A549 (cell line): Measurements from ENCODE around the gene PSMD8. TPM values are rescaled to one million over a fixed set of nuclear protein-coding genes. Genes with fewer than 3 reads are reported as not detected.

ENCODE experiments used
- ATAC-seq, 2 experiments: fragments of 200-7000 bp in 1 of 2; fragments of >200 bp in 1 of 2; cut with Nextera tagmentation in 1 of 2; cut with Tn5 transposase in 1 of 2; 3 replicates each; pipeline versions ENCODE4 v1.8.0 to v1.9.1; 2018 to 2020; ENCODE audit warnings: mild to moderate bottlenecking in 1 of 2, moderate library complexity in 1 of 2
- CTCF ChIA-PET: fragments of 300-600 bp; sonication (Branson Sonifier 250); formaldehyde crosslinking; extraction: SDS; loops from one replicate; lab custom pipeline; 2021; ENCODE audit warnings: antibody characterized with exemption, inconsistent platforms; lab: Yijun Ruan, JAX
- POLR2A ChIA-PET: fragments of 350-600 bp; formaldehyde crosslinking; extraction: SDS; loops from one replicate; lab custom pipeline; 2021; ENCODE audit warnings: antibody characterized with exemption, inconsistent platforms; lab: Yijun Ruan, JAX
- DNase-seq, 2 experiments: peaks; one replicate each; pipeline versions ENCODE4 v3.0.0 to v3.0.0-alpha.2; 2011 to 2016; ENCODE audit warnings: low read depth in 1 of 2, low spot score in 1 of 2
- FAIRE-seq: peaks from 2 replicates; lab custom pipeline; 2011; peaks lifted over from hg19 to GRCh38; lab: Jason Lieb, UNC
- H3K27ac ChIP-seq, 2 experiments: fragments of >200 bp; sonication (Bioruptor Twin); formaldehyde crosslinking; 3 replicates each; pipeline ENCODE4 v1.5.1; 2016 to 2017
- H3K4me1 ChIP-seq: fragments of >200 bp; sonication (Bioruptor Twin); formaldehyde crosslinking; 3 replicates; pipeline ENCODE4 v1.6.1; 2016
- H3K4me2 ChIP-seq: fragments of >200 bp; sonication (Bioruptor Twin); formaldehyde crosslinking; 3 replicates; pipeline ENCODE4 v1.6.1; 2016
- H3K4me3 ChIP-seq: fragments of >200 bp; sonication (Bioruptor Twin); formaldehyde crosslinking; 3 replicates; pipeline ENCODE4 v1.5.1; 2016
- H3K9me3 ChIP-seq: fragments of >200 bp; sonication (Bioruptor Twin); formaldehyde crosslinking; 3 replicates; pipeline ENCODE4 v1.6.1; 2016
- BHLHE40 ChIP-seq: IDR thresholded peaks from 2 replicates; pipeline ENCODE4 v1.6.1; 2012; ENCODE audit warnings: low read depth, low read length, inconsistent platforms
- CEBPB ChIP-seq, 2 experiments: fragments of >200 bp in 1 of 2; sonication (Bioruptor Twin) in 1 of 2; formaldehyde crosslinking in 1 of 2; IDR thresholded peaks; 2 replicates each; pipeline ENCODE4 v1.6.1; 2012 to 2016
- CHD4 ChIP-seq: fragments of 200-600 bp; sonication (generic); IDR thresholded peaks from 2 replicates; pipeline ENCODE4 v1.6.1; 2016; ENCODE audit warnings: antibody characterized with exemption, mild to moderate bottlenecking, borderline replicate concordance
- EHMT2 ChIP-seq: fragments of 200-600 bp; sonication (generic); IDR thresholded peaks from 2 replicates; pipeline ENCODE4 v1.6.1; 2016; ENCODE audit warnings: antibody characterized with exemption, low read depth, mild to moderate bottlenecking, moderate library complexity
- EP300 ChIP-seq, 2 experiments: fragments of >200 bp; sonication (Bioruptor Twin); formaldehyde crosslinking; IDR thresholded peaks; 2 replicates in 1 of 2; 3 replicates in 1 of 2; pipeline ENCODE4 v1.6.1; 2016 to 2017
- FOSB ChIP-seq: fragments of 250-450 bp; sonication (Bioruptor Pico); IDR thresholded peaks from 2 replicates; pipeline ENCODE4 v1.5.0; 2020; ENCODE audit warnings: mild to moderate bottlenecking, moderate library complexity
- FOSL2 ChIP-seq, 2 experiments: fragments of 450-650 bp in 1 of 2; fragments of >200 bp in 1 of 2; sonication (Bioruptor Twin) in 1 of 2; formaldehyde crosslinking; IDR thresholded peaks; 2 replicates each; pipeline versions ENCODE4 v1.5.0 to v1.6.1; 2016 to 2020; ENCODE audit warnings: mild to moderate bottlenecking in 1 of 2, moderate library complexity in 1 of 2
- GATA3 ChIP-seq: IDR thresholded peaks from 2 replicates; pipeline ENCODE4 v1.6.1; 2012; ENCODE audit warnings: borderline replicate concordance
- HDAC2 ChIP-seq: fragments of 200-600 bp; sonication (generic); IDR thresholded peaks from 2 replicates; pipeline ENCODE4 v1.6.1; 2016
- HEYL ChIP-seq: fragments of 250-450 bp; sonication (Bioruptor Pico); IDR thresholded peaks from 2 replicates; pipeline ENCODE4 v1.8.0; 2021; ENCODE audit warnings: mild to moderate bottlenecking, moderate library complexity
- HOXB13 ChIP-seq: fragments of 250-450 bp; sonication (Bioruptor Pico); IDR thresholded peaks from 2 replicates; pipeline ENCODE4 v1.5.0; 2020; ENCODE audit warnings: low read depth, mild to moderate bottlenecking, moderate library complexity
- HOXB5 ChIP-seq: fragments of 250-450 bp; sonication (Bioruptor Pico); IDR thresholded peaks from 2 replicates; pipeline ENCODE4 v1.5.0; 2020; ENCODE audit warnings: mild to moderate bottlenecking, moderate library complexity
- JUN ChIP-seq, 2 experiments: fragments of >200 bp; sonication (Bioruptor Twin); formaldehyde crosslinking; IDR thresholded peaks; 2 replicates in 1 of 2; 3 replicates in 1 of 2; pipeline ENCODE4 v1.6.1; 2016 to 2017
- JUNB ChIP-seq: fragments of >200 bp; sonication (Bioruptor Twin); formaldehyde crosslinking; IDR thresholded peaks from 2 replicates; pipeline ENCODE4 v1.6.1; 2016
- KDM5A ChIP-seq: fragments of 200-600 bp; sonication (generic); IDR thresholded peaks from 2 replicates; pipeline ENCODE4 v1.6.1; 2016; ENCODE audit warnings: antibody characterized with exemption, mild to moderate bottlenecking
- MYC ChIP-seq: IDR thresholded peaks from 2 replicates; pipeline ENCODE4 v1.6.1; 2012; ENCODE audit warnings: mild to moderate bottlenecking, inconsistent platforms, low read length, improper control_type of control experiment, borderline replicate concordance
- NPAS2 ChIP-seq: fragments of 250-450 bp; sonication (Bioruptor Pico); IDR thresholded peaks from 2 replicates; pipeline ENCODE4 v1.8.0; 2022; ENCODE audit warnings: mild to moderate bottlenecking, moderate library complexity, borderline replicate concordance
- PHF8 ChIP-seq: fragments of 200-600 bp; sonication (generic); IDR thresholded peaks from 2 replicates; pipeline ENCODE4 v1.6.1; 2016; ENCODE audit warnings: low read depth, mild to moderate bottlenecking, antibody characterized with exemption, moderate library complexity, borderline replicate concordance
- POLR2A ChIP-seq: IDR thresholded peaks from 2 replicates; pipeline ENCODE4 v1.6.1; 2012; ENCODE audit warnings: mild to moderate bottlenecking, low read length
- RARB ChIP-seq: fragments of 250-450 bp; sonication (Bioruptor Pico); IDR thresholded peaks from 2 replicates; pipeline ENCODE4 v1.8.0; 2021; ENCODE audit warnings: mild to moderate bottlenecking, moderate library complexity
- RCOR1 ChIP-seq: fragments of 150-350 bp; IDR thresholded peaks from 2 replicates; pipeline ENCODE4 v1.6.1; 2014; ENCODE audit warnings: antibody characterized with exemption, low read length, low read depth
- RFX5 ChIP-seq: fragments of 450-650 bp; IDR thresholded peaks from 2 replicates; pipeline ENCODE4 v1.7.1; 2014; ENCODE audit warnings: antibody characterized with exemption, mild to moderate bottlenecking, moderate library complexity
- RNF2 ChIP-seq: fragments of 200-600 bp; sonication (generic); IDR thresholded peaks from 2 replicates; pipeline ENCODE4 v1.6.1; 2016; ENCODE audit warnings: low read depth, mild to moderate bottlenecking, antibody characterized with exemption, moderate library complexity, borderline replicate concordance
- ZC3H11A ChIP-seq: fragments of 450-650 bp; IDR thresholded peaks from 2 replicates; pipeline ENCODE4 v1.6.1; 2014; ENCODE audit warnings: antibody characterized with exemption, mild to moderate bottlenecking
- ZNF302 ChIP-seq: fragments of 250-450 bp; sonication (Bioruptor Pico); IDR thresholded peaks from 2 replicates; pipeline ENCODE4 v1.9.0; 2021; ENCODE audit warnings: inconsistent platforms, mild to moderate bottlenecking, moderate library complexity
- WGBS: methylation state at CpG from one replicate; pipeline ENCODE4 v1.1.6; 2017; ENCODE audit errors: missing lambda C conversion rate; 5-methylcytosine and 5-hydroxymethylcytosine counted together
- polyA plus RNA-seq, 4 experiments: library from polyadenylated mRNA; depleted of rRNA in 3 of 4; stranded (reverse); fragments of >200 nt; fragmentation: RNase III in 1 of 4; extraction: RNeasy Plus Mini Kit Qiagen cat#74134 plus additional on column Dnase treatment in 1 of 4; gene quantifications; 2 replicates in 3 of 4; 3 replicates in 1 of 4; pipeline ENCODE4 v1.2.3, GENCODE V29; 2011 to 2017
- TF ChIP-seq, protein P1 (sequence below): IDR thresholded peaks from 2 replicates; pipeline ENCODE4 v1.6.1; 2012; ENCODE audit warnings: low read depth, borderline replicate concordance
- TF ChIP-seq, protein P2 (sequence below): fragments of >200 bp; sonication (Bioruptor Twin); formaldehyde crosslinking; IDR thresholded peaks from 3 replicates; pipeline ENCODE4 v1.6.1; 2016
- TF ChIP-seq, protein P3 (sequence below): fragments of 250-450 bp; sonication (Bioruptor Pico); IDR thresholded peaks from 2 replicates; pipeline ENCODE4 v1.5.0; 2021; ENCODE audit warnings: mild to moderate bottlenecking, moderate library complexity, borderline replicate concordance
- TF ChIP-seq, protein P4 (sequence below): IDR thresholded peaks from 2 replicates; pipeline ENCODE4 v1.6.1; 2012

Gene PSMD8
- polyA plus RNA-seq, 2 of the 4 experiments (the other 2 are of a cell fraction): 437 to 456 TPM

DNA sequence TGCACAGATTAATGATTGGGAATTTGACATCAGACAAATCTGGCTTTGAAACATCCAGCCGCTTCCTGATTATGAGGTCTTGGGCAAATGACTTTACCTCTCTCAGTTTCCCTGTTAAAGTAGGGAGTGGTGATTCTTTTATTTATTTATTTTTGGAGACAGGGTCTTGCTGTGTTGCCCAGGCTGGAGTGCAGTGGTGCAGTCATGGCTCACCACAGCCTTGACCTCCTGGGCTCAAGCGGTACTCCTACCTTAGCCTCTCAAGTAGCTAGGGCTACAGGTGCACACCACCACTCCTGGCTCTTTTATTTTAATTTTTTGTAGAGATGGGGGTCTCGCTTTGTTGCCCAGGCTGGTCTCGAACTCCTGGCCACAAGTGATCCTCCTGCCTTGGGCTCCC lies 2.7 kb downstream of the PSMD8 start:
- no peak overlapping the region for H3K27ac ChIP-seq
- ChIA-PET CTCF (interaction anchor here (0.6 to 7.3 kb wide), 12 partner anchors 8 to 517 kb away, joined by 3 to 67 read pairs (median 6); partner anchors contain the start of genes FAM98C, GGN and SPRED3), POLR2A (interaction anchor here (2.8 kb wide), 1 partner anchor 11 kb away, joined by 9 read pairs; the partner anchor contains the start of gene GGN)
- FAIRE-seq (no peak), DNase-seq (no peak), ATAC-seq (no peak)
- TF ChIP-seq RCOR1 (no peak), EHMT2 (no peak)
- no peak overlapping the region for H3K4me3 ChIP-seq
- peaks cover 17% of the 10 kb centered on the region for H3K4me1 ChIP-seq
- 95% methylated on average over 4 of the region's 4 CpGs for WGBS
- H3K4me2 ChIP-seq: no peak overlapping the region; the same call in 2 of the 3 replicates
- H3K9me3 ChIP-seq: no peaks in the 10 kb centered on the region

DNA sequence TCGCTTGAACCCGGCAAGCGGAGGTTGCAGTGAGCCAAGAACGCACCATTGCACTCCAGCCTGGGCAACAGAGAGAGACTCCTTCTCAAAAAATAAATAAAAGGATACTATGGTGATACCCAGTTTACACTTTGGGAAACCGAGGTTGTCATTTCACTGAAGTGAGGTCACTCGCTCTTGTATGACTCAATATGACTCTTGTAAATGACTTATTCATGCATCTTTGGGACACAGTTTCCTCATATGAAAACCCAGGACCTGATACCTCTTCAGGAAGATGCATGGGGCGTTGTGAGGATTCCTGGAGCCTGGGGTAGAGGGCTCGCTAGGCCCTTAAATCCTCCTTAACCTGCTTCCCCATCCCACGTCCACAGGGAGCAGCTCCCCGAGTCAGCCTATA lies 4.5 kb downstream of the PSMD8 start:
- H3K4me2 ChIP-seq: no peak overlapping the region
- H3K27ac ChIP-seq: no peak overlapping the region
- DNase-seq: no peak
- H3K9me3 ChIP-seq: no peaks in the 10 kb centered on the region
- 90% methylated on average over 10 of the region's 10 CpGs for WGBS
- no peak for ATAC-seq
- FAIRE-seq: no peak
- TF ChIP-seq JUNB: no peak
- TF ChIP-seq GATA3: no peak
- no peak for TF ChIP-seq CHD4
- TF ChIP-seq HOXB5 (CRISPR knock-in tag): no peak
- no peak for TF ChIP-seq FOSL2 (IDR thresholded peaks at IDR 0.05)
- no peak for TF ChIP-seq FOSL2 (CRISPR knock-in tag; IDR thresholded peaks at IDR 0.05)
- TF ChIP-seq, protein P1, sequence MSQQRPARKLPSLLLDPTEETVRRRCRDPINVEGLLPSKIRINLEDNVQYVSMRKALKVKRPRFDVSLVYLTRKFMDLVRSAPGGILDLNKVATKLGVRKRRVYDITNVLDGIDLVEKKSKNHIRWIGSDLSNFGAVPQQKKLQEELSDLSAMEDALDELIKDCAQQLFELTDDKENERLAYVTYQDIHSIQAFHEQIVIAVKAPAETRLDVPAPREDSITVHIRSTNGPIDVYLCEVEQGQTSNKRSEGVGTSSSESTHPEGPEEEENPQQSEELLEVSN: no peak
- no peak for TF ChIP-seq HEYL (CRISPR knock-in tag)
- no peak for TF ChIP-seq BHLHE40
- TF ChIP-seq EP300 (IDR thresholded peaks at IDR 0.05): no peak
- TF ChIP-seq PHF8: no peak
- CTCF ChIA-PET: interaction anchor here (0.7 to 7.3 kb wide), 7 partner anchors 10 to 473 kb away, joined by 3 to 67 read pairs (median 10); partner anchors contain the start of genes CATSPERG, FAM98C, GGN and SPRED3
- H3K4me3 ChIP-seq: no peak overlapping the region
- POLR2A ChIA-PET: interaction anchor here (2.8 kb wide), 1 partner anchor 9 kb away, joined by 9 read pairs; the partner anchor contains the start of gene GGN
- peaks cover 15% of the 10 kb centered on the region for H3K4me1 ChIP-seq

DNA sequence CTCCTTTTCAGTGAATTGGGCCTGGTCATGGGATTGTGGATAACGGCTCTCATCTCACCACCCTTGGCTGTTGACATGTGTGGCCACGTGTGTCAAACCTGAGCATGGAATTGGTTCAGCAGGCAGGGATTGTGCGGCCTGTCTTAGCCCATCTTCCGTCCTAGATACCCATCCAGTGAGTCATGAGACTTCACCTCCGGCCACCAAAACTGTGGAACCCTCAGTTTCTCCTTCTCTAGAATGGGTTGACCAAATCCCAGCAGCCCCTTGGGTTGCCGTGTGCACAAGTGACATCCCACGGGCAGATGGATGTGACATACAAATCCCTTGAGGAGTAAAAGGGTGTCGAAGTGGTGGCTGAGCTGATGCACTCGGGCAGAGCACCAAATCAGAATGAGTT lies 6.8 kb downstream of the PSMD8 start:
- TF ChIP-seq HDAC2 (no peak), POLR2A (no peak), NPAS2 (CRISPR knock-in tag) (no peak), EHMT2 (no peak), HOXB13 (CRISPR knock-in tag) (no peak), FOSB (CRISPR knock-in tag) (no peak), ZNF302 (CRISPR knock-in tag) (no peak), KDM5A (no peak), PHF8 (no peak), EP300 (IDR thresholded peaks at IDR 0.05) (no peak), RARB (CRISPR knock-in tag) (no peak), RNF2 (no peak), ZC3H11A (no peak), CEBPB (IDR thresholded peaks at IDR 0.05) (no peak), MYC (no peak), JUN (IDR thresholded peaks at IDR 0.05) (no peak), RFX5 (no peak)
- TF ChIP-seq, protein P2, sequence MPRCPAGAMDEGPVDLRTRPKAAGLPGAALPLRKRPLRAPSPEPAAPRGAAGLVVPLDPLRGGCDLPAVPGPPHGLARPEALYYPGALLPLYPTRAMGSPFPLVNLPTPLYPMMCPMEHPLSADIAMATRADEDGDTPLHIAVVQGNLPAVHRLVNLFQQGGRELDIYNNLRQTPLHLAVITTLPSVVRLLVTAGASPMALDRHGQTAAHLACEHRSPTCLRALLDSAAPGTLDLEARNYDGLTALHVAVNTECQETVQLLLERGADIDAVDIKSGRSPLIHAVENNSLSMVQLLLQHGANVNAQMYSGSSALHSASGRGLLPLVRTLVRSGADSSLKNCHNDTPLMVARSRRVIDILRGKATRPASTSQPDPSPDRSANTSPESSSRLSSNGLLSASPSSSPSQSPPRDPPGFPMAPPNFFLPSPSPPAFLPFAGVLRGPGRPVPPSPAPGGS: no peak
- TF ChIP-seq, protein P3, sequence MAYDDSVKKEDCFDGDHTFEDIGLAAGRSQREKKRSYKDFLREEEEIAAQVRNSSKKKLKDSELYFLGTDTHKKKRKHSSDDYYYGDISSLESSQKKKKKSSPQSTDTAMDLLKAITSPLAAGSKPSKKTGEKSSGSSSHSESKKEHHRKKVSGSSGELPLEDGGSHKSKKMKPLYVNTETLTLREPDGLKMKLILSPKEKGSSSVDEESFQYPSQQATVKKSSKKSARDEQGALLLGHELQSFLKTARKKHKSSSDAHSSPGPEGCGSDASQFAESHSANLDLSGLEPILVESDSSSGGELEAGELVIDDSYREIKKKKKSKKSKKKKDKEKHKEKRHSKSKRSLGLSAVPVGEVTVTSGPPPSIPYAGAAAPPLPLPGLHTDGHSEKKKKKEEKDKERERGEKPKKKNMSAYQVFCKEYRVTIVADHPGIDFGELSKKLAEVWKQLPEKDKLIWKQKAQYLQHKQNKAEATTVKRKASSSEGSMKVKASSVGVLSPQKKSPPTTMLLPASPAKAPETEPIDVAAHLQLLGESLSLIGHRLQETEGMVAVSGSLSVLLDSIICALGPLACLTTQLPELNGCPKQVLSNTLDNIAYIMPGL (CRISPR knock-in tag): no peak
- TF ChIP-seq, protein P4, sequence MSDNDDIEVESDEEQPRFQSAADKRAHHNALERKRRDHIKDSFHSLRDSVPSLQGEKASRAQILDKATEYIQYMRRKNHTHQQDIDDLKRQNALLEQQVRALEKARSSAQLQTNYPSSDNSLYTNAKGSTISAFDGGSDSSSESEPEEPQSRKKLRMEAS: no peak
- POLR2A ChIA-PET: interaction anchor here (0.6 kb wide), 1 partner anchor 21 kb away, joined by 4 read pairs; no protein-coding TSS in a partner anchor
- CTCF ChIA-PET: interaction anchor here (0.7 to 4.9 kb wide), 12 partner anchors 11 to 479 kb away, joined by 3 to 61 read pairs (median 6); partner anchors contain the start of genes CATSPERG and FAM98C
- Histone ChIP-seq H3K9me3 (no peaks in the 10 kb centered on the region), H3K27ac (no peak overlapping the region), H3K4me2 (no peak overlapping the region), H3K4me3 (no peak overlapping the region), H3K4me1 (peaks cover 5% of the 10 kb centered on the region)
- no peak for FAIRE-seq
- 92% methylated on average over 9 of the region's 9 CpGs for WGBS
- ATAC-seq: no peak
- no peak for DNase-seq
